Measurements from ENCODE around the gene AIDA.
"Not testable (repeated sequence)": the region's sequence is repeated elsewhere in the genome, so short reads cannot be mapped to it uniquely, and the experiment has no call there.

The AIDA gene

DNA sequence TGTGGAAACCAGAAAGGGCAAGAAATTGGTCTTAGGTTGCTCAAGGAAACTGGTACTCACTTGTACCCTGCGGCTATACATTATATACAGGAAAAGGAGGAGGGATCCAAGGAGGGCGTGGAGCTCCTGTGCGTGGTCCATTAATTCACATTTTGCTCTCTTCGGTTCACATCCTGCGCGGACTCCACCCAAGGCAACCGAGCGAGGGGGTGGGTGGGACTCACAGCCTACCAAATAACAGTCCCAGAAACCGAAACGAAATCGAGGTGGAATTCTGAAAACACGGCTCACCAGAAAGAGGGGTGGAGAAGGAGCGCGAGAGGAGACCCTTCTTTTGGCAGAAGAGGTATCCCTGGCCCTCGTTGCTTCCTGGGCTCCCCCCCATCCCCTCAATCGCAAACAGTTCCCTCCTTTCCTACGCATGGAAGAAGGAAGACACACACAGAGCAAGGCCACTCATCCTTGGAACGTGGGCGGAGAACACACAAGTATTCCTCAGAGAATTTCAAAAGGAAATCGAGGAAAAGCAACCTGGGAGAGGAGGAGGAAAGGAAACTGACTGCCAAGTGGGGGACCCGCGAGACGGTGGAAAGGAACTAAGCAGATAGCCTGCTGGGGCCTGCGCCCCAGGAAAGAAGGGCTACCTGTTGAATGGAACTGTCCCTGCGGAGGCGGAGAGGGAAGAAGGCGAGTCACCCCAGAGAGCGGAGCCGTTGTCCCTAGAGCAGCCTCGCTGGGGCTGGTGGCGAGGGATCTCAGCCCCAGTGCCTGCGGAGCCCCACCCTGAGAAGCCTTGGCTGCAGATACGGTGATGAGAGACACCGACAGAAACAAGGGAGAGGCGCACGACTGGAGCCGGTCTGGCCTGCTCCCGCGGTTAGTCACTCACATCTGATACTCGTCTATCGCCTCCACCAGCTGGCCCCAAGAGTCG lies 705 bp downstream of the AIDA start:
- DNase-seq = peak; percentile 77

GRCh38 chr1:222709700-222710153 lies 2.6 kb downstream of the AIDA start:
- DNase-seq = no peak

- DNase-seq = no peak
Measured at GRCh38 chr1:222706815-222707214, 5.5 kb downstream of the AIDA start.

- no peak for DNase-seq
Measured at GRCh38 chr1:222704260-222704659, 8.0 kb downstream of the AIDA start.

DNA sequence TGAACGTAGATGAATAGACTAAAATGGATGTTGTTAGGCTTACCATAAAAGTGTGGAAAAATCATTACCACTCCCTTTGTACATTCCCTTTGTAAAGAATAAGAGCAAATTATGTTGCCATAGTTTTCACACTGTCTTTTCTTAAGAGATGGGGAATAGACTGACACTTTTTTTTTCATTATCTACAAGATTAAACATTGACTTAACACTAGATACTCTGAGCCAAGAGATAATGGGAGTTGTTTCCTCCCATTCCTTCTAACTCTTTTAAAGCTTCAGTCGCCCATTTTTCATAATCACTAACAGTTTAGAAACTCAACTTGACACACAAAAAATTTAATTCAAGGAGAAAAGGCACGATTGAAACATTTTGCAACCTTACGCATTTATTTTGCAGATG lies 10.1 kb downstream of the AIDA start:
- no peak for DNase-seq

- no peak for DNase-seq
Measured at GRCh38 chr1:222697826-222698225, 14.5 kb downstream of the AIDA start.

GRCh38 chr1:222697203-222697602 lies 15.1 kb downstream of the AIDA start:
- DNase-seq = no peak

DNA sequence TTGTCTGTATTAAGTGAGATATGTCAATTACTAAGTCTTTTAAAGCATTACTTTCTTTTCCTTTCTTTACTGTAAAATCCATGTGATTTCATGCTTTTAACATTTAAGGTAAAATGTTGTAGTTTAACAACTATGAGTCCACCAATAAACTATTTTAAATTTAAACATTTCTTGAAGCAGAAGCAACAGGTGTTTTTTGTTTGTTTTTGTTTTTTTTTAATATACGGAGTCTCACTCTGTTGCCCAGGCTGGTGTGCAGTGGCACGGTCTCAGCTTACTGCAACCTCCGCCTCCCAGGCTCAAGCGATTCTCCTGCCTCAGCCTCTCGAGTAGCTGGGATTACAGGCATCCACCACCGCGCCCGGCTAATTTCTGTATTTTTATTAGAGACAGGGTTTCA lies 15.6 kb downstream of the AIDA start:
- no peak for DNase-seq

DNA sequence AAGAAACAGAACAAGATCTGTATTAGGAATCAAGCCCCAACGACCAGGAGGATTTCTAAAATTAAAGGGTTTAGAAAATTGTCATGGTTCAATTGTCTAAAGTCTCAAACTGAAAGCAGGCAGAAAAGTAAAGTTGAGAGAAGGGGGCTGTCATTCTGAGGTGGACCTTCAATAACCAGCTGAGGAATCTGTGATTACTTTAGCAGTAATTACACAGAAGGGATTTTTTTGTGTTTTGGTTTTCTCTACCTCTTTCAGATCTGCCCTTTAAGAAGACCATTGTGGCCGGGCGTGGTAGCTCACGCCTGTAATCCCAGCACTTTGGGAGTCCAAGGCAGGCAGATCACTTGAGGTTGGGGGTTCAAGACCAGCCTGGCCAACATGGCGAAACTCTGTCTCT lies 17.4 kb downstream of the AIDA start:
- no peak for DNase-seq

GRCh38 chr1:222691016-222691415 lies 21.3 kb downstream of the AIDA start:
- no peak for DNase-seq

GRCh38 chr1:222680080-222680479 lies 32.2 kb downstream of the AIDA start:
- no peak for DNase-seq

DNA sequence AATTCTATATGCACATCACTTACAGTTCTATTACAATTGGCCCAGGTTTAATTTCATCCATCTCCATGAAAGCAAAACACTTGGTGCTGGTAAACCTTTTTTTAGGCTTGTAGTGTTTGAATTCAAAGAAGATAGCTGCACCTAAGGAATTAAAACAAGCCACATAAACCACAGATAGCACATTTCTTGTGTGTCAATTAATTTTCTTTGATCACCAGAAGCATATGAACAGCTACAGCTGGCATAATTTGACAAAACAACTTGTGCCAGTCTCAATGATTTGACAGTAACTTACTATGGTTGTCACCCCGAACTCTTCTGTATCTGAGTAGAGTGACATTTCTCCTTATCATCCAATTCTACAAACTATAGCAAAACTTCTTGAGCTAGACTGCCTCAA lies 42.2 kb downstream of the AIDA start:
- DNase-seq = no peak

DNA sequence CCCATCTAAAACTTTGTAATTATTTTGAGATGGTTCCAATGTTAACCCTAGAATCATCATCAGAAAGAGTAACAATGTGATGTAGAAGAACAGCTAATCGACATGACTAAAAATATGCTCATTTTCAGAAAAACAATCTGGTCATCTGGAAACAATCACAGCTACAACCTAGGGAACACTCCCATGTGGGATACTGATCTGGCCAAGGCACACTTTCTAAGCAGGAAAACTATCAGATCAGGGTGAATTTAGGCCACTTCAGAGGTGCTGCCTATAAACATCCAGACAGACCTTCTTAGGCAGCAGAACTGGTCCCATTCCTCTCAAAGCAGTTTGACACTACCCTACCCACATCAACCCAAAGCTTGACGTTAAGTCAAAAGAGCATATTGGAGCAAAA lies 43.2 kb downstream of the AIDA start:
- not testable (repeated sequence) for DNase-seq

DNA sequence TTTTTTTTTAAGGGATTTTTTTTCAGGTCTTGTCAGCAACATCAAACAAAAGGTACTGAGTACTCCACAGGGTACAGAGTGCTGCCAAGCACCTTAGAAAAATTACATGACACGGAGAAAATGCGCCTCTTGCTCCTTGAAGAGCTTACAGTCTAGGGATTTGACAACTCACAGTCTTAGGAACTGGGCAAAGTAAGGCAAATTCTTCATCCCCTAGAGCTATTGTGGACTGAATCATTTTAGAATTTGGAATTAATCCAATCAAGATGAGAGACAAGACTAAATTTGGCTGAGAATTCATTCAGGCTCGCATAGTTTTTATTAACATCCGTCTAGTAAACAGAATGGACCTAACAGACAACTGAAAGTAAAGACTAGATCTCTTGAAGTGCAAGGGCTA lies 44.1 kb downstream of the AIDA start:
- not testable (repeated sequence) for DNase-seq

DNA sequence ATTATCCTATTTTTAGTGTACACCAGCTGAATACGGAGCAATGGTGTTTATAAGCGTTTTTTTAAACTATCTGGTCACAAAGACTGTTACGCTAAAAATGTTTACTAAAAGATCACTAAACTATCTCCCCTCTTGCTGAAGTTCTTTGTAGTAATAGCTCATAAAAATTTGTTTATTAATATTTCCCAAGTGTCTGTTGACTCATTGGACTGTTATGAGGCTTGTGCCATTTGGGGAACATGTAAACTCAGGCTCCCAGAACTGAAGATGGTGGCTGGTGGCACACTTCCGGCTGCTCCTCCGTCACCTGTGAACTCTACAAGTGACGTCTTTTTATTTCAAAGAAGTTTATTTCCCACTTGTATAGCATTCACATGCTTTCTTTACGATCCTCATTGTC lies 46.3 kb downstream of the AIDA start:
- no peak for DNase-seq

GRCh38 chr1:222663431-222663934 lies 48.8 kb downstream of the AIDA start:
- DNase-seq = no peak

- no peak for DNase-seq
Measured at GRCh38 chr1:222657899-222658298, 54.4 kb downstream of the AIDA start.

- no peak for DNase-seq
Measured at GRCh38 chr1:222656391-222657155, 55.7 kb downstream of the AIDA start.

DNA sequence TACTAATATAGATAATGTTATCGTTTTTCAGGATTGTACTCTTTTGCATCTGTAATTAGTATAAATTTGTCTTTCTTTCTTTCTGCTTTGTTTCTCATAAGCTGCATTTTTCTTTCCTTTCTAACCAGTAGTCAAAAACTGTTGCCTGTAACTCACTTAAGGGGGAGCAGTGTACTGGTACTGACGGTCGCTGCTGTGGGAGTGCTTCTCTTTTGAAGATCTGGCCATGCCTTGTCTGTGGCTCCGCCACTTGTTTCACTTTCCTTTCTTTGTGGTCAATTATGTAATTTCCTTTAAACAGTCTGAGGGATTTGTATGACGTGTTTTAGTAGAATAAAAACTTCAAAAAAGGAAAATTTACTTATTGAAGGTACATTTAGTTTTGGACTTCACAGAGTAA lies 57.4 kb downstream of the AIDA start:
- DNase-seq = peak; percentile 67

GRCh38 chr1:222653178-222653827 lies 59.0 kb downstream of the AIDA start:
- no peak for DNase-seq

- no peak for DNase-seq
Measured at GRCh38 chr1:222652676-222653075, 59.6 kb downstream of the AIDA start.

DNA sequence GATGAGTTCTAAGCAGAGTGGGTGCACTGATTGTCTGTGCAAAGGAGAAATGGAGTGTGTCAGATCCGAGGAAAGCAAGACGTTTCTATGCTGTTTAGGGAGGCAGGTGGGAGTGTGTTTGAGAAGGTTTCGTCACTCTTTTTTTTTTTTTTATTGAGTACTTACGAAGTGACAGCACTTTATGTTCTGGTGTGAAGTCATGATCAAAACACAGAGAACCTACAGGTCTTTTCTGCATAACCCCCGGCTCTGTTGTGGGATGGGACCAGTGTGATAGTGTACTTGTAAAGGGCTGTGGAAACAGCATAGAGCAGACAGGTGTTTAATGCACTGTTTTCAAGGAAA lies 67.7 kb downstream of the AIDA start:
- DNase-seq = no peak

- DNase-seq = peak; percentile 95
Measured at GRCh38 chr1:222643938-222644635, 68.2 kb downstream of the AIDA start.
